HG03571 (cell line): ENCODE data around the gene PON2.

Experiments used
- ATAC-seq: cut with Tn5 transposase; IDR thresholded peaks from one replicate; pipeline ENCODE4 v1.9.1; 2021; ENCODE audit not compliant: unreplicated experiment

The PON2 gene

GRCh38 chr7:95446618-95447017 is 11.8 kb upstream of the PON2 start:
- ATAC-seq = no peak

DNA sequence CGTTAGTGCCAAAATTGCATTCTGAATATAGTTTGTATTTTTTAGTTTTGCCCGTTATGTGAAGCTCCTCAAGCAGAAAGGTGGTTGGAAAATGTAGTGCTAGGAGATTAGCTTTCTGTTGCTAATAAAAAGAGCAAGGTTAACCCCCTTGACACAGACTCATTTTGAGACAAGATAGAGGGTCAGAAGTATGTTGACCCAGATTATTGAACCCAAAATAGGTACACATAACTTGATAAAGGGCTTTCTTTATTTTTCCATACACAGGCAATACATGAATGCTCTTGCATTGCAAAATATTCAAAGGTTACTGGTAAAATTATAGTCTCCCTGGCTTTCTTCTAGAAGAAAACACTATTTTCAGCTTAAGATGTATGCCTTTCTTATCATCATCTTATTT is 10.0 kb upstream of the PON2 start:
- ATAC-seq = no peak

DNA sequence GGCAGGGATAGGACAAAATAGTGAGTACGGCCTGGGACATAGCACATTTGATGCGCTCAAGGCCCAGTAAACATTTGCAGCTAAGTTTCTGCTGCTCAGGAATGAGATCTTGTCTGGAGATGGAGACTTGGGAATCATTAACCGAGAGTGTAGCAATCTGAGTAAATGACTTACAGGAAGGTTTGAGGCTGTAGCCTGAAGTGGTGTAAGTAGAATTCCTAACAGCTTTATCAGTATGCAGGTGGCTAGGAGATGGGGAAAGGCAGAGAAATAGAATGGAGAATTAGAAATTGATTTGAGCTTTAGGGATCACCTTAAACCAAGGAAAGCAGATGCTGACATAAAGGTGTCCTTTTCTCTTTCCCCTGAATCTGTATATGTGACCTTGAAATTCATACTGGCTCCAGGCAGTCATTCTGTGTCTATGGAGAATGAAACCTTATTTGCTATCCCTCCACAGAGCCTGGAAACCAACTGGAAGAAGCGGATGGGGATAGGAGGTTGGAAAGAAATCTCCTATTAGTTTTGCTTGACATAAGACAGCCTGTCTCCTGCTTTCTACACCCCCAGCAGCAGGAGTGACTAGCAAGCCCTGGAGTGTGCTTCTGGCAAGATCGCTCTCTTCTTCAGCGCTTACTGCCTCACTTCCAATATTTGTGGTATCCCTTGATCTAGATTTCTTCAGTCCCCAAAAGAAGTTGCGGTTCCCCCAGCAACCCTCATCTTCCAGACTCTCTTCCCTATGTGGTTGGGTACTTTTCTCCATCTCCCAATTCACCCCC is 6.4 kb upstream of the PON2 start:
- no peak for ATAC-seq

DNA sequence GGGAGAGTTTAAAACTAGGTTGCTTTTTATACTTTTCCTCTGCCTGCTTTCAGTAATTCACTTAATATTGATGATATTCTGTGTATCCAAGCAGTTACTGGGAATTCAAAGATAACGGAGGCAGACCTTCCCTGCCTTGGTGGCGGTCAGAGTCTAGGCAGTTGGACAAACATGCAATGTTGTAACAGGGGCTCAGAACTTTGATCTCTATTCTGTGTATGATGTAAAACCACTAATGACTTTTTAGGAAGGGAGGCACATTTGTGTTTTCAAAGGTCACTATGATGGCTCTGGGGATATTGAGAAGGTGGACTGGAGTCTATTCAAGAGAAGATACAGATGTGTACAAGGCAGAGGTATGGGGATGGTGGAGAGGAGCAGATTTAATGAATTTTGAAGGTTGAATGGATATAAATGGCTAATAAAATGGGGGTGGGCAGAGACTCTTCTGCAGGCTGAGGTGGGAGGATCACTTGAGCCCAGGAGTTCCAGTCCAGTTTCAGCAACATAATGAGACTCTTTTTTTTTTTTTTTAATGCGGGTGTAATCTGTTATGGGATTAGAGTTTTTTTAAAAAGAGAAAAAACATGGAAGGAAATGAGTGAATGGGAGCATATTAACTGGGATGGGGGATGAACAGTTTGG is 5.7 kb upstream of the PON2 start:
- no peak for ATAC-seq

DNA sequence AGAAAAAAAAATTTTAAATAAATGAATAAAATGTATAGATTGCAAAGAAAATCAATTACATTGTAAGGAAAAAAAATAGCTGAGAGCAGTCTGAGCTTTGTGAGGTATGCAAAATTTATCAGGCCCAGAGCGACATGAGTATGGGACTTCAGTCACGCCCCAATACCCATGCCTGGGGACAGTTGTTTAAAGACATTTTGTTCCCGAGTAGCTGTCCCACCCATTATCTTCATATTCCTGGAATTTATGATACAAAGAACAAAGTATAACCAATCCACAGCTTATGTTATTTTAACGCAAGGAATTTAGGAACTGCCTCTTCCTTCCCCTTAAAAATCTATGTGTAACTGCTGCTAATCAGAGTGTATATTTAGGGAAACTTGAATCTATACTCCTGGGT is 1.6 kb upstream of the PON2 start:
- ATAC-seq = no peak

- ATAC-seq = no peak
These were observed 573 bp upstream of the PON2 start for GRCh38 chr7:95435422-95435780.

- peak; percentile 17 for ATAC-seq
These were observed 774 bp downstream of the PON2 start for GRCh38 chr7:95433952-95434556.

GRCh38 chr7:95433129-95433528 is 1.7 kb downstream of the PON2 start:
- ATAC-seq = no peak

GRCh38 chr7:95432606-95433005 is 2.2 kb downstream of the PON2 start:
- ATAC-seq = no peak

GRCh38 chr7:95430864-95431263 is 4.0 kb downstream of the PON2 start:
- no peak for ATAC-seq

GRCh38 chr7:95429241-95429990 is 5.4 kb downstream of the PON2 start:
- no peak for ATAC-seq

- ATAC-seq = no peak
These were observed 6.8 kb downstream of the PON2 start for GRCh38 chr7:95427914-95428516.

GRCh38 chr7:95427166-95427565 is 7.7 kb downstream of the PON2 start:
- ATAC-seq = no peak

- no peak for ATAC-seq
These were observed 9.1 kb downstream of the PON2 start for GRCh38 chr7:95425694-95426093.

- no peak for ATAC-seq
These were observed 10.1 kb downstream of the PON2 start for GRCh38 chr7:95424716-95425115.

- ATAC-seq = no peak
These were observed 12.9 kb downstream of the PON2 start for GRCh38 chr7:95421847-95422444.

DNA sequence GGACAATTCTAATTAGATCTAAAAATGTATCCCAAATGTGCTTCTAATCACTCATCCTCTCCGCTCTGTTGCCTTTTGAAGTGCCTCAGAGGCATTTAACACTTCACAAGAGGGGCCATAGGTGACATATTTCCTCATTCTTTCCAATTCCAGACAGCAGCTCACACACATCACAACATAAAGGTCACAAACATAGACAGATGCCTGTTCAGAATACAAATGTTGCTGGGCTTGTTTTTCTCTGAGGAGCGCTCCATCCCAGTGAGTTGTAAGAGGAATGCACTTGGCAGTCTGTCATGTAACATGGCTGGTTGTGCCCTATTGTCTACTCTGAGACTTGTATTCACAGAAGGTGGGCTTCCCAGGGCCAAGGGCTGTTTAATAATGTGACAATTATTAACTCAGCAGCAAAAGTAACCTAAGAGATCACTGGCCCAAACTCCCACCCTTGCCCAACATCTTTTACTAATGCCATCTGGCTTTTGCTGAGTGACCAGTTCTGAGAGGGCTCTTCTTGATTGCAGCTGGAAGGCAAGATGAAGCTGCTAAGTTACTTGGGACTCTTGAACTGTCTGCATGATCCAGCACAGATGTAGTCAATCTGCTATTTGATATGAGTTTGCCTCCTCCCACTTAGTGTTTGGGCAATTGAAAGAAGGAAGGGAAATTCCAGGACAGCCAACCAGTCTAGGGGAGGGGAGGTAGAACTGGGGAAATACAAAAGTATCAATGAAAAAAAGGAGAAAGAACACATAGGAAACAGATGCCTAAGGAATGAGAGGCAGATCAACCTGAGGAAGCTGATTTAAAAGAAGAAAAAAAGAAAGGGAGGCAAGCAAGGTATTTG is 13.6 kb downstream of the PON2 start:
- ATAC-seq = no peak

DNA sequence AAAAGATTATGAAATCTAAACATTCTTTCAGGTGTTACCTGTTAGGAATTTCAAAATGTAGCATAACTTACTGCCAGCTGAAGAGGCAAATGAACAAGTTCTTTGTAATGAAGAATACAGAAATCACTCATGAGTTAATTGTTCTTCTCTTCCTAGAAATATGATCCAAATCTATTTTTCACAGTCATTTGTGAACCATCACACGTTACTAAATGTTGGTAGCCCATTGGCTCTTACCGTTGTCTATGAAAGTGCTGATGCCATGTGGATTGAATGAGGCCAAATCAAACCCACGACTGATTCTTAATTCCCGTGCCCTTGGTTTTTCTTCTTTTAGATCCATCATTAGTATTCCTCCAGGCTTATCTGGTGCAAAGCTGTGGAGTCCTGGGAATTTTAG is 22.8 kb downstream of the PON2 start:
- ATAC-seq = no peak

DNA sequence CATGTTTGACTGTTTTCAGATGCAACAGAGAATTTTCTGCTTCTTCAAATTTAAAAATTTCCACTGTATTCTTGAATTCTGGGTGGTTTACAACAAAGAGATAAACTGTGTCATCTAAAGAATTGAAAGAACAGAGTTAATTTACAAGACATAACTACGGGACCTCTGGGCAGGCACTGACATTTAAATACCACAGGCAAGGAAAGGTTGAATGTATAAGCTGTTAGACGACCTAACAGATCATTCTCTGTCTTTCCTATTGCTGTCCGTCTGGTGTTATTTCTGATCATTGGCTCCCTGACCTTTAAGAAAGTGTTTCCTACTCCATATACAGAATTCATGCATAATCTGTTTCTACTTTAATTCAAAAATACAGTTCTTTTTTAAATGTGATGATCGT is 23.2 kb downstream of the PON2 start:
- ATAC-seq = no peak

GRCh38 chr7:95411036-95411435 is 23.8 kb downstream of the PON2 start:
- no peak for ATAC-seq
